GM12874 (cell line): ENCODE measurements around the gene COX7A2.

Source experiments
- TF ChIP-seq, protein P1 (sequence below): IDR thresholded peaks from 2 replicates; pipeline ENCODE4 v1.5.1; 2011; ENCODE audit warnings: low read depth, mild to moderate bottlenecking, control low read depth, low read length, moderate library complexity; ENCODE audit not compliant: insufficient read depth

The COX7A2 gene

GRCh38 chr6:75230484-75231325 lies 12.9 kb downstream of the COX7A2 start:
- TF ChIP-seq, protein P1, sequence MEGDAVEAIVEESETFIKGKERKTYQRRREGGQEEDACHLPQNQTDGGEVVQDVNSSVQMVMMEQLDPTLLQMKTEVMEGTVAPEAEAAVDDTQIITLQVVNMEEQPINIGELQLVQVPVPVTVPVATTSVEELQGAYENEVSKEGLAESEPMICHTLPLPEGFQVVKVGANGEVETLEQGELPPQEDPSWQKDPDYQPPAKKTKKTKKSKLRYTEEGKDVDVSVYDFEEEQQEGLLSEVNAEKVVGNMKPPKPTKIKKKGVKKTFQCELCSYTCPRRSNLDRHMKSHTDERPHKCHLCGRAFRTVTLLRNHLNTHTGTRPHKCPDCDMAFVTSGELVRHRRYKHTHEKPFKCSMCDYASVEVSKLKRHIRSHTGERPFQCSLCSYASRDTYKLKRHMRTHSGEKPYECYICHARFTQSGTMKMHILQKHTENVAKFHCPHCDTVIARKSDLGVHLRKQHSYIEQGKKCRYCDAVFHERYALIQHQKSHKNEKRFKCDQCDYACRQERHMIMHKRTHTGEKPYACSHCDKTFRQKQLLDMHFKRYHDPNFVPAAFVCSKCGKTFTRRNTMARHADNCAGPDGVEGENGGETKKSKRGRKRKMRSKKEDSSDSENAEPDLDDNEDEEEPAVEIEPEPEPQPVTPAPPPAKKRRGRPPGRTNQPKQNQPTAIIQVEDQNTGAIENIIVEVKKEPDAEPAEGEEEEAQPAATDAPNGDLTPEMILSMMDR, result peak; percentile 18; the same call in 1 of the 2 replicates

GRCh38 chr6:75224303-75224926 lies 19.2 kb downstream of the COX7A2 start:
- TF ChIP-seq, protein P1, result no peak

DNA sequence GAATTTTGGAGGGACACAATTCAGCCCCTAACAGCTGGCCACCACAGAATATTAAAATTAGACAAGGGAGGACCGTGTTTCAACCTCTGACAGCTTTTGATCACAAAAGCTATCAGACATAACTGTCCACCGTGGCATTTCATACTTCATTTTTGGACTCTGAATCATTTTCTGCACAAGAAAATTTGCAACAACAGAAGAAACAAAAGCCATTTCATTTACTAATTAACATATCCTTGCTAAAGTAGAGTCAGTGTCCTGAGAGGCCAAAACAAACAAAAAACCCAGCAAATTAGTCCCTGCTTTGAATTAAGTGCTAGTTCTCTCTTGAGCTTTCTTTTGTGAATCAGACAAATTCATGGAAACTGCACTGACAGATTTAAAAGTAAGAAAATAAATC lies 20.2 kb downstream of the COX7A2 start:
- TF ChIP-seq, protein P1, result no peak

DNA sequence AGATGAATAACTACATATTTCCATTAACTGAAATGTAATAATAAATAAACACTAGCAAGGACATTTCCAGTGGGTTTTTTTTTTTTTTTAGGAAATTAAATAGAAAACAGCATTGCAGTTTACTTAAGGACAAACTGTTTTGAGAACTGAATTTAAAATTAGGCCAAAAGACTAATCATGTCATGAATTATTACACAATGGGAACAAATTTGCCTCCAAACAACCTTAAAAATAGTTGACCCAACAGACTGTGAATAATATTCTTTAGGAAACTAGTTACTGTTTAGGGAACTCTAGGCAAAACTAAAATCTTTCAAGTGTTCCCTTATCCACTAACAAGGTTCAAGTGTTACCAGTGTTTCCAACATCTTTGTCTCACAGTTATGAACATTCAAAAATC lies 21.3 kb downstream of the COX7A2 start:
- TF ChIP-seq, protein P1, result no peak

DNA sequence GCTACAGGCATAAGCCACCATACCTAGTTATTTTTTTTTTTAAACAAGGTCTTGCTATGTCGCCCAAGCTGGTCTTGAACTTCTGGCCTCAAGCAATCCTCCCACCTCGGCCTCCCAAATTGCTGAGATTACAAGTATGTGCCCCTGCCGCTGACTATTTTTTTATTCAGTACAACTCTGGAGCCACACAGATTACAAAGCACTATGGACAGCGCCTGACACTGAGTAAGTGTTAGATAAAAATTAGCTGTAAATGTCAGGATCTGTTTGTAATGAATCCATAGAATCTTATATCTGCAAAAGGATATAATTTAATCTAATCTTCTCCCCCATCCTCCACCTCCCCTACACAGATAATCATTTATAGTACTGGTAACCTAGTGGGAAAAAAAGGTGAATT lies 22.5 kb downstream of the COX7A2 start:
- TF ChIP-seq, protein P1, result no peak

- TF ChIP-seq, protein P1, result no peak
Measured at GRCh38 chr6:75220357-75220756, 23.2 kb downstream of the COX7A2 start.

DNA sequence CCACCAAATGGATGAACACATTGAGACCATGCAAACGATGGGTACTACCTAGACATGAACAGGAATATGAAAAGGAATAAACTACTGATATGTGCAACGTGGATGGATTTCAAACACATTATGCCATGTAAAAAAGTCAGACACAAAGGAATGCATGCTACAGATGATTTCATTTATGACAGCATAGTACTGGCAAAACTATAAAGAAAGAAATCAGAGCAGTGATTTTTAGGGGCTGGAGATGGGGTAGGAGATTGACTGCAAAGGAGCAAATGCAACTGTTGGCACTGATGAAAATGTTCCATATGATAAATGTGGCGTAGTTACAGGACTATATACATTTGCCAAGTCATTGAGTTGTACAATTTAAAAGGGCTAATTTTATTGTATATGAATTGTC lies 24.3 kb downstream of the COX7A2 start:
- TF ChIP-seq, protein P1, result no peak
